NCI-H128 (cell line): ENCODE measurements around the gene GNAI3.

Source experiments
- DNase-seq: peaks from one replicate; lab custom pipeline; 2025; ENCODE audit not compliant: unreplicated experiment; lab: John Stamatoyannopoulos, UW

Gene GNAI3

GRCh38 chr1:109592916-109593315 is 44.5 kb downstream of the GNAI3 start:
- DNase-seq = no peak

GRCh38 chr1:109595531-109595930 is 47.1 kb downstream of the GNAI3 start:
- DNase-seq = no peak

- DNase-seq = no peak
Observed at GRCh38 chr1:109598156-109598555, 49.7 kb downstream of the GNAI3 start.

GRCh38 chr1:109598655-109599054 is 50.2 kb downstream of the GNAI3 start:
- DNase-seq = no peak

GRCh38 chr1:109603229-109603628 is 54.8 kb downstream of the GNAI3 start:
- DNase-seq = no peak

GRCh38 chr1:109605381-109605780 is 57.0 kb downstream of the GNAI3 start:
- no peak for DNase-seq

- no peak for DNase-seq
Observed at GRCh38 chr1:109609881-109610280, 61.5 kb downstream of the GNAI3 start.

- no peak for DNase-seq
Observed at GRCh38 chr1:109610609-109611307, 62.3 kb downstream of the GNAI3 start.

- DNase-seq = no peak
Observed at GRCh38 chr1:109611308-109611990, 63.0 kb downstream of the GNAI3 start.

GRCh38 chr1:109613361-109614147 is 65.1 kb downstream of the GNAI3 start:
- DNase-seq = no peak

- DNase-seq = no peak
Observed at GRCh38 chr1:109615879-109616278, 67.5 kb downstream of the GNAI3 start.

GRCh38 chr1:109616391-109616790 is 68.0 kb downstream of the GNAI3 start:
- no peak for DNase-seq

GRCh38 chr1:109617291-109617801 is 68.9 kb downstream of the GNAI3 start:
- DNase-seq = no peak

- DNase-seq = no peak
Observed at GRCh38 chr1:109618661-109619575, 70.5 kb downstream of the GNAI3 start.

- no peak for DNase-seq
Observed at GRCh38 chr1:109619576-109620400, 71.4 kb downstream of the GNAI3 start, which contains the start of the genes AMPD2 and GNAT2. TSS of gene AMPD2 (plus strand) at chr1:109619837. CDS start at chr1:109621176, 1,339 bp downstream. TSS of gene GNAT2 (minus strand) at chr1:109619616. CDS start at chr1:109612870, 6,746 bp downstream.

- DNase-seq = no peak
Observed at GRCh38 chr1:109620401-109620791, 72.0 kb downstream of the GNAI3 start.

GRCh38 chr1:109620841-109621286 is 72.4 kb downstream of the GNAI3 start:
- DNase-seq = peak; percentile 79

GRCh38 chr1:109621379-109622136 is 73.1 kb downstream of the GNAI3 start:
- no peak for DNase-seq
